ENCODE data around the gene ALK.

The ALK gene

DNA sequence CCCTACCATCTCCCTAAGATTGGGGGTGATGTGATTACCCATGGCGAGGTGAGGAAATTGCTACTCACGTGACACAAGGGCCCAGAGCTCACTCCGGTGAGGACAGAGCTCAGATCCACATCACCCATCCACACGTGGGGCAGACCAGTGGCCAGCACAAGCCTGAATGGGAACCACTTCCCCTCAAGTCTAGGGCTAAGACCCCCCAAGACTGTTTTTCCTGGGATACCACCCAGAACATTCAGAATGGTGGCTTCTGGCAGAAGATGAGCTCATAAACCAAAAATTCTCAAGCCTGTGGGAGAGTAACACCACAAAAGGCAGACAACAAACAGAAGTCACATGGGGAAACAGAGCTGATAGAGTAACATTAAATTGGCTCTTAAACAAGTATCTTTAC lies 321.4 kb downstream of the ALK start:
- DNase-seq: no peak
- TF ChIP-seq EZH2 (optimal IDR thresholded peaks at IDR 0.05; ENCODE audit: low read depth, low read length): no peak
- TF ChIP-seq EZH2phosphoT487 (IDR thresholded peaks at IDR 0.05; ENCODE audit: low read length): no peak
- TF ChIP-seq, protein P1, sequence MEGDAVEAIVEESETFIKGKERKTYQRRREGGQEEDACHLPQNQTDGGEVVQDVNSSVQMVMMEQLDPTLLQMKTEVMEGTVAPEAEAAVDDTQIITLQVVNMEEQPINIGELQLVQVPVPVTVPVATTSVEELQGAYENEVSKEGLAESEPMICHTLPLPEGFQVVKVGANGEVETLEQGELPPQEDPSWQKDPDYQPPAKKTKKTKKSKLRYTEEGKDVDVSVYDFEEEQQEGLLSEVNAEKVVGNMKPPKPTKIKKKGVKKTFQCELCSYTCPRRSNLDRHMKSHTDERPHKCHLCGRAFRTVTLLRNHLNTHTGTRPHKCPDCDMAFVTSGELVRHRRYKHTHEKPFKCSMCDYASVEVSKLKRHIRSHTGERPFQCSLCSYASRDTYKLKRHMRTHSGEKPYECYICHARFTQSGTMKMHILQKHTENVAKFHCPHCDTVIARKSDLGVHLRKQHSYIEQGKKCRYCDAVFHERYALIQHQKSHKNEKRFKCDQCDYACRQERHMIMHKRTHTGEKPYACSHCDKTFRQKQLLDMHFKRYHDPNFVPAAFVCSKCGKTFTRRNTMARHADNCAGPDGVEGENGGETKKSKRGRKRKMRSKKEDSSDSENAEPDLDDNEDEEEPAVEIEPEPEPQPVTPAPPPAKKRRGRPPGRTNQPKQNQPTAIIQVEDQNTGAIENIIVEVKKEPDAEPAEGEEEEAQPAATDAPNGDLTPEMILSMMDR (IDR thresholded peaks at IDR 0.05; ENCODE audit: low read length): no peak
- Histone ChIP-seq H3K79me2 (ENCODE audit: low read length) (no peaks in the 10 kb centered on the region), H2AFZ (ENCODE audit: low read length) (no peak overlapping the region), H3K27me3 (replicated peaks; ENCODE audit: insufficient read depth, low read length) (no peaks in the 10 kb centered on the region), H3K9me3 (replicated peaks; ENCODE audit: insufficient read depth, low read length) (no peaks in the 10 kb centered on the region), H3K4me3 (ENCODE audit: low read length) (no peak overlapping the region), H3F3A (ENCODE audit: insufficient read depth, low read length) (no peaks in the 10 kb centered on the region), H3K27ac (ENCODE audit: low read length) (no peak overlapping the region), H3K36me3 (replicated peaks; ENCODE audit: insufficient read depth, low read length) (no peaks in the 10 kb centered on the region), H3K4me1 (ENCODE audit: low read length) (no peaks in the 10 kb centered on the region), H3K4me2 (ENCODE audit: low read depth, low read length) (no peak overlapping the region), H3K9me2 (replicated peaks; ENCODE audit: insufficient read depth, low read length) (no peaks in the 10 kb centered on the region), H3K9ac (ENCODE audit: low read length) (no peak overlapping the region), H4K20me1 (ENCODE audit: insufficient read depth, low read length) (no peaks in the 10 kb centered on the region)

DNA sequence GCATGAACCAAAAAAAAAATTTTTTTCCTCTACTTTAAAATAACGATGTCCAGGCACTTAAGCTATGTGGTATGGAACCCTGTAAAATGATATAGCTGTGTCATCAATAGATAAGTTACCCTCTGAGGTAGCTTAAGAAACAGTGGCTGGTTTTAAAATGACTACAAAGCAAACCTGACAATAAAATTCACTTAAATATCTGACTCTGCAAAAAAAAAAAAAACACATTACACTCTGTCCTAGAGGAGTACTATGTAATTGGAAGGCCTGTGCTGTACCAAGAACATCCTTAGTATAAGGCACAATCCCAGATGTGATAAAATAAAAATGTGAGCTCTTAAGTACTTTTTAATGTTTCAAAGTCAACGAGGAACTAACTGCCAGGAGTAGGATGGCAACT lies 322.4 kb downstream of the ALK start:
- no peaks in the 10 kb centered on the region for H3K36me3 ChIP-seq (replicated peaks; ENCODE audit: insufficient read depth, low read length)
- no peaks in the 10 kb centered on the region for H3K27me3 ChIP-seq (replicated peaks; ENCODE audit: insufficient read depth, low read length)
- no peak for TF ChIP-seq EZH2phosphoT487 (IDR thresholded peaks at IDR 0.05; ENCODE audit: low read length)
- TF ChIP-seq, protein P1 (IDR thresholded peaks at IDR 0.05; ENCODE audit: low read length): no peak
- no peak for TF ChIP-seq EZH2 (optimal IDR thresholded peaks at IDR 0.05; ENCODE audit: low read depth, low read length)
- H3K9ac ChIP-seq (ENCODE audit: low read length): no peak overlapping the region
- H4K20me1 ChIP-seq (ENCODE audit: insufficient read depth, low read length): no peaks in the 10 kb centered on the region
- H3K9me2 ChIP-seq (replicated peaks; ENCODE audit: insufficient read depth, low read length): no peaks in the 10 kb centered on the region
- H3F3A ChIP-seq (ENCODE audit: insufficient read depth, low read length): no peaks in the 10 kb centered on the region
- DNase-seq: no peak
- H3K4me1 ChIP-seq (ENCODE audit: low read length): no peaks in the 10 kb centered on the region
- no peaks in the 10 kb centered on the region for H3K79me2 ChIP-seq (ENCODE audit: low read length)
- no peak overlapping the region for H3K4me2 ChIP-seq (ENCODE audit: low read depth, low read length)
- H3K9me3 ChIP-seq (replicated peaks; ENCODE audit: insufficient read depth, low read length): no peaks in the 10 kb centered on the region
- no peak overlapping the region for H2AFZ ChIP-seq (ENCODE audit: low read length)
- H3K4me3 ChIP-seq (ENCODE audit: low read length): no peak overlapping the region
- H3K27ac ChIP-seq (ENCODE audit: low read length): no peak overlapping the region

DNA sequence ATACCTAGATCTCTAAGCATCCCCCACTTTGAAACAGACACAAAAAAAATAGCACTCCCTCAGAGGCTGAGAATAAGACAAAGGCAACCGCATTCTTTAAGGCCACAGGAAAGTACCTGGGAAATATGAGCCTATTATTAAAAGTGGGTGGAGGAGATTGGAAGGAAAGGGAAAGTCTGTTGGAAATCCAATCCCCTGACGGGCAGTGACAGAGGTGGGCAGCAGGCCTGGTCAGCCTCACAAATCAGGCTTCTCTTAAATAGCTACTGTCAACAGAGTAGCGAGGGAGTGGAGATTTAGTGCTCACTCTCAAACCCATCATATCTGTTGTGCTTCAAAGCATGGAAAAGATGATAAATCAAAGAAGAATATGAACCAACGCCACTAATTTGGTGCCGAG lies 324.4 kb downstream of the ALK start:
- no peaks in the 10 kb centered on the region for H3K4me1 ChIP-seq (ENCODE audit: low read length)
- TF ChIP-seq EZH2phosphoT487 (IDR thresholded peaks at IDR 0.05; ENCODE audit: low read length): no peak
- TF ChIP-seq, protein P1 (IDR thresholded peaks at IDR 0.05; ENCODE audit: low read length): no peak

More for the DNA sequence above, 324.4 kb downstream of the ALK start:
- Histone ChIP-seq H3K27me3 (replicated peaks; ENCODE audit: insufficient read depth, low read length) (no peaks in the 10 kb centered on the region), H3F3A (ENCODE audit: insufficient read depth, low read length) (no peaks in the 10 kb centered on the region), H3K4me3 (ENCODE audit: low read length) (no peak overlapping the region), H3K36me3 (replicated peaks; ENCODE audit: insufficient read depth, low read length) (no peaks in the 10 kb centered on the region), H2AFZ (ENCODE audit: low read length) (no peak overlapping the region), H3K27ac (ENCODE audit: low read length) (no peak overlapping the region), H3K79me2 (ENCODE audit: low read length) (no peaks in the 10 kb centered on the region), H3K9me3 (replicated peaks; ENCODE audit: insufficient read depth, low read length) (no peaks in the 10 kb centered on the region), H4K20me1 (ENCODE audit: insufficient read depth, low read length) (no peaks in the 10 kb centered on the region), H3K9me2 (replicated peaks; ENCODE audit: insufficient read depth, low read length) (no peaks in the 10 kb centered on the region), H3K4me2 (ENCODE audit: low read depth, low read length) (no peak overlapping the region), H3K9ac (ENCODE audit: low read length) (no peak overlapping the region)
- DNase-seq: no peak
